Kidney capillary endothelial cell (primary cell): ENCODE data around the gene HMGXB3.
A peak's percentile ranks its signal among the peaks of the same experiment; 100 is the strongest.
"Not testable (repeated sequence)": the region's sequence is repeated elsewhere in the genome, so short reads cannot be mapped to it uniquely, and the experiment has no call there.

ENCODE experiments used
- DNase-seq: peaks from one replicate; pipeline ENCODE4 v3.0.0-alpha.2; 2018; ENCODE audit warnings: low spot score

HMGXB3 gene

DNA sequence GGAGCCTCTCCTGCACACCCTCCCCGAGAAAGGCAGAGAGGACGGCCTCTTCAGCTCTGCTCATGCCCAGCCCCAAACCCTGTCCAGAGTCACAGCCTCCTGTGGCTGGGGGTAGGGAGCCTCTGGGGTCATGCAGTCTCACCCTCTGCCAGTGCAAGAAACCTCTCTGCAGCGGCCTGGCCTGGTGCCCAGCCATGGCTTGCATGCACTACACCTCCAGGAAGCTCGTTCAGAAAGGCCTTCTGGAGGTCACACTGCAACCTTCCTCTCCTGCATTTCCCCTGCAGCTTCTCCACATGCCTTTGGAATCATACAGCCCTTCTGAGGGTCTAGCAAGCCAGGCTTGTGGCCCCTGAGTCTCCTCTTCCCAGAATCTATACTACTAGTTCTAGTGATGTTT lies 67.9 kb downstream of the HMGXB3 start:
- peak; percentile 46 for DNase-seq

GRCh38 chr5:150068961-150069645 lies 68.6 kb downstream of the HMGXB3 start:
- no peak for DNase-seq

DNA sequence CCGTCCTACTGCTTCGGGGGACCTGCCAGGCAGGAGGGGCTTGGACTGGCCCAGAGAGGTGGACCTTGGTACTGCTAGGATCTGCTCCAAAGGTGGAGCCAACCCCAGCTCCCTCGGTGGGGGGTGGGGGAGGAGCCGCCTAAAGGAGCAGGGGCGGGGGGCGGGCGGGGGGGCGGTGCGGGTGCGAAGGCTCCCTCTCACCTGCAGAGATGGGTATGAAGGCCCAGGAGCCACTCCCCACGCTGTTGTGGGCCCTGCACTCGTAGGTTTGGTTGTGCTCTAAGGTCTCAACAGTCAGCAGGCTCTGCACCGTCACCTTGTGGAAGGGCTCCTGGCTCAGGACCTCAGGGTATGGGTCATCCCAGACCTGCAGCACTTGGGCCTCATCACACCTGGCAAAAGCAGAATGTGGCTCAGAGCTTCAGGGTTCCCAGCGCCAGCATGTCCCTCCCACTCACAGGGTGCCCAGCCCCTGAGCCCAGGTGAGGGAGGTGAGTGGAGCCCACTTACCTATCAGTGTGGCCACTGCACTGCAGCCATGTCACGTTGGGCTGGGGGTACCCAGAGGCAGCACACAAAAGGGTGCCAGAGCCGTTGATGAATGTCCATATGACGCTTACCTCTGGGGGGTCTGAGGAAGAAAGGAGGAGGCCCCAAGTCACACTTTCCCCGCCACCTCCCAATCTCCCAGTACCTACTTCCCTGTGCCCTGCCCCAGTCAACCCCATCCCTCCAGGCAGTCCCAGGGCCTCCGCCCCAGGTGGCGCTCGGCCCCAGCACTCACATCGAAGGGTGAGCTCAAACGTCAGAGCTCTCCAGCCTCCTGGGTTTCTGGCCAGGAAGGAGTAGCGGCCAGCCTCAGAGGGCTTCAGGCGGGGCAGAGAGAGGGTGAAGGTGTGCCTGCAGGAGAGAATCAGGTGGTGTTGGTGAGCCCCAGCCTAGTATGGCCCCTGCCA lies 69.4 kb downstream of the HMGXB3 start:
- no peak for DNase-seq

DNA sequence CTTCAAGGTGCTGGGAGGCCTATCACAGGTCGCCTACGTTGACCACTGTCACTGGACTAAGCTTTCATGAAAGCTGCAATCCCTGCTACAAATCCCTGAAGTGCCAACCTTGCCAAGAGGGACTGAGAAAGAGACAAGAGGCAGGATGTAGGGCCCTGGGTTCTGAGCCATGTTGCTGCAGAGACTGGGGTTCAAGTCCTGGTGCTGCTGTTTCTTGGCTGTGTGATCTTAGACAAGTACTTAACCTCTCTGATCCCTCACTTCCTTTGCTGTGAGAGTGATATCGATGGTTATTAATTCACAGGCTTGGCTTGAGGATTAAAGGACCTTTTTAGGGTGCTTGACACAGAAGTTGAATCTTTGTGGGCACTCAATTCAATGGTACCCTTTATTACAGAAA lies 70.3 kb downstream of the HMGXB3 start:
- DNase-seq, result no peak

DNA sequence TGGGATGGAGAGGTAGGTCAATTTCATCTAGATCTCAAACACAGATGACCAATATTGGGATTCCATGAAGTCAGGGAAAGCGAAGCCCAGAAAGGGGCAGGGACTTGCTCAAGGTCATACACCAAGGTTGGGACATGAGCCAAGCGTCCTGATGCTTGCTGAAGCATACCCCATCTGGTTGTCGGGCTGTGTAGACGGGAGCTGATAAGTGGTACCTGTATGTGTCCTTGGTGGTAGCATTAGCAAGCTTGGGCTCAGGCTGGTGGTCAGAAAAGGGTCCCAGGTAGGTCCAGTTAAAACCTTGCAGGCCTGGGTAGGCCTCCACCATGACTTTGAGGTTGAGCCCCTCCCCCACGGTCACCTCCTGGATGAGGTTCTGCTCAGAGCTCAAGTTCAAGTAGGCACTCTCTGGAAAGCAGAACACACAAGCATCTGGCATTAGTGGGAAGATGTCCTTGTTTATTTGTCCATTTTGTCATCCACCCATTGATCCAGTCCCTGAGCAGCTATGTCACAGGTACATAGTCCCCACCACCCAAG lies 72.6 kb downstream of the HMGXB3 start:
- no peak for DNase-seq

DNA sequence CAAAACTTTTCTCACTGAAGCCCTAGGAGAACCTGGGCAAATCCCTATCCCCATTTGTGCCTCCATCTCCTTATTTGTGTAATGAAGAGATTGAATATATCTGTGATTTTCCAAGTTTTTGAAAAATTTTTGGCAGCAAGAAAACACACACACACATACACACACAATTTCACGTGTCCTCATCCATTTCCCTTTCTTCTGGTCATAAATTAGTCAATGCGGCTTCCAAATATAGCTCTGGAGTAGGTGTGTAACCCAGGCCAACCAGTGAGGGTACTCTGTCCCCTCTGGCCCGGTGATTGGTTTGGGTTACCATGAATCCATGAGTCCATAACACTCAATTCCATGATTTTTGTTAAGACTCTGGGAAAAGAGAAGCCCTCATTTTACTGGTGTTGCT lies 73.1 kb downstream of the HMGXB3 start:
- DNase-seq, result no peak

GRCh38 chr5:150075233-150075632 lies 74.7 kb downstream of the HMGXB3 start:
- no peak for DNase-seq

- no peak for DNase-seq
These were observed 75.3 kb downstream of the HMGXB3 start for GRCh38 chr5:150075806-150076205.

GRCh38 chr5:150077060-150077459 lies 76.5 kb downstream of the HMGXB3 start:
- no peak for DNase-seq

DNA sequence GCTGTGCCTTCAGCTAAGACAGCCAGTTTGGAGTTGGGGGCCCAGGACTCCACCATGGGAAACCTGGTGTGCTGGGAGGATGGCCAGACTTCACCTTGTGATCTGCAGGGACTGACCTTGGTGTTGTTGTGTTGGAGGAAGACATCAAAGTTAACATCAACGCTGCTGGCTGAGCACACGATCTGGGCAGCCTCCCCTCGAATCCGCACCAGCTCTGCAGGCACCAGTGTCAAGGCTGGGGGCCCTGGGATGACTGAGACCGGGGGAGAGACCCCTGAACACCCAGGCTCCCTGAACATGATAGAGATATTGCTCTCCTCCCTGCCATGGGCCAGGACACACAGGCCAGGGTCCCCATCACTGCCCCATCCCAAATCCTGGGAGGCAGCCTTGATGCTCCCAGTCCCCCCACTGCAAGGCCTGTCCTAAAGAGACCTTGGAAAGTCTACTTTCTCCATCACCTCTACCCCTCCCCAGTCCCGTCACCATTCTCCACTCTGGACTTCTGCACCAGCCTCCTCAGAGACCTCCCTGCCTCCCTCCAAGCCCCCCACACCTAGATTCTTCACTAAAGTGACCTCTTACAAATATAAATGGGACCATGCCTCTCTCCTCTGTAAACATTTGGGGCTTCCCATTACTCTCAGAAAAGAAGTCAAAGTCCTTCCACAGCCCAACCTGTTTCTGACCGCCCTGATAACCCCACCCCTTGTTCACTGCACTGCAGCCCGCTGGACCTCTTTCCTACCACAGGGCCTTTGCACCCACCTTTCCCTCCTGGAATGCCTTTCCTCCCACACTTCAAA lies 77.7 kb downstream of the HMGXB3 start:
- no peak for DNase-seq

- no peak for DNase-seq
These were observed 78.5 kb downstream of the HMGXB3 start for GRCh38 chr5:150078802-150079689.

- no peak for DNase-seq
These were observed 79.4 kb downstream of the HMGXB3 start for GRCh38 chr5:150079909-150080461.

DNA sequence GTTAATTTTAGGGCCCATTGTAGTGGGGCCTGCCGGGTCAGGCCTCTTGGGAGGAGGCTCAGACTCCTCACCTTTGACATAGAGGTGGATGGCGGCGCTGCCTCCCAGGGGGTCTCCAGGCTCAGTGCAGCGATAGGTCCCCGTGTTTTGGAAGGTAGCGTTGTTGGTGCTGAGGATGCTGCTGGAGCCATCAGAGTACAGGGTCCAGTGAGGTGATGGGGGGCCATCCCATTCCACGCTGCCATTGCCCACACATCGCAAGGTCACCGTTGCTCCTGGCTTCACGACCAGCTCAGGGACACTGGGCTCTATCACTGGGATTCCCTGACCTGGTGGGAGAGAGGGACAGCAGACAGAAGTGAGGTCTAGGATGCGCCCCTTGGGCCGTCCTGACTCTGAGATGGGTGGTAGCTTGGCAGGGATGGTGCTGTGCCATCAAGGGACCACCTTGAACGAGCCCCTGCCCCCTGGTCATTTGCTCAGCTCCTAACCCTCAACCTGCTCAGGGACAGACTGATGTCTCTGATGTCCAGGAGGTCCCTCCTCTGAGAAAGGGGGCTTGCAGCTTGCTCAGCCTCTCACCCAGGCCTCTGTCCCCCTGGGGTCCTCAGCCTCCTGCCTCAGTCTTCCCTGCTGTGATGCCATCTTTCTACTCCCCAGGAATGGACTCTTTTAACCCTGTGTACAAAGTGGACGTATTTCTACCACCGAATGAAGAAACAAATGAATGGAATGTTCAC lies 80.3 kb downstream of the HMGXB3 start:
- no peak for DNase-seq

DNA sequence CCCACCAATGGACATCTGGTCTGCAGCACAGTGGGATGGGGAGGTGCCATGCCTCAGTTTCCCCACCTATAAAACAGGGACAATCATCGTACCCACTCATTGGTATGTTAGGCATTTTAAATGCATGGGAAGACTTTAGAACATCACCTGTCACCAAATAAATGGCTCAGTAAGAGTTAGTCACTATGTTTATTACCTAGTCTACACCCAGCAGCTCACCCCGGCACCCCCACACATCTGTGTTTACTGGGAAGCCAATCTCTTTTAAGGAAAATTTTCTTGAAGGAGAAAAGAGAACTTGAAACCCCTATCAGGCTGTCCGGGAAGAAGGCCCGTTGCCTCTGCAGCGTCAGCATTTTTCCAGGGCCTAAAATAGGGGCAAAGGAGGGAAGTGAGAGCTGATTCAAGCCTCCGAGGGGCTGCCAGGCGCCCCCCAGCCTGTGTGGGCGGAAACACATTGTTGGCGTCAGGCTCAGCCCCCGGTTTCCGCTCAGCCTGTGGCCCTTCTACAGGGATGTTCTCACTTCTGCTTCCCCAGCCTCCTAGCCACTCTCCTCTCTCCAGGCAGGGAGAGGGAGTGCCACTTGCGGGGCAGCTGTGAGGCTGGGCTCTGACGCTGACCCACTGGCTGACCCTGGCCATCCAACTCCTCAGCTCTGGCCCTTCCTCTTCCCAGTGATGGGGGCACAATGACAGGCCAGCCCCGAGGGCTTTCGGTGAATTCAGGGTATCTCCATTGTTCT lies 81.2 kb downstream of the HMGXB3 start:
- peak; percentile 90 for DNase-seq

- no peak for DNase-seq
These were observed 81.8 kb downstream of the HMGXB3 start for GRCh38 chr5:150082374-150082773.

GRCh38 chr5:150082889-150083288 lies 82.3 kb downstream of the HMGXB3 start:
- DNase-seq, result peak; percentile 44

DNA sequence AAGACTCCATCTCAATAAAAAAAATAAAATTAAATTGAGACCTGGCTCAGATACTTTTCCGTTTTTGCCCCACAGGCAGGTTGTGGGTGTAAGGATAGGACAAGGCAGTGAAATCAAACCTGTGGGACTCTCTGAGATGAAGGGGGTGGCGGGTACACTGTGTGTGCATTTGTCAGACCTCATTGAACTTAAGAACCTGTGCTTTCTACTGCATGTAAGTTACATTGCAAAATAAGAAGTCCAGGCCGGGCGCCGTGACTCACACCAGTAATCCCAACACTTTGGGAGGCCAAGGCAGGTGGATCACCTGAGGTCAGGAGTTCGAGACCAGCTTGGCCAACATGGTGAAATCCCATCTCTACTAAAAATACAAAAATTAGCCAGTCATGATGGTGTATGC lies 84.2 kb downstream of the HMGXB3 start:
- not testable (repeated sequence) for DNase-seq

DNA sequence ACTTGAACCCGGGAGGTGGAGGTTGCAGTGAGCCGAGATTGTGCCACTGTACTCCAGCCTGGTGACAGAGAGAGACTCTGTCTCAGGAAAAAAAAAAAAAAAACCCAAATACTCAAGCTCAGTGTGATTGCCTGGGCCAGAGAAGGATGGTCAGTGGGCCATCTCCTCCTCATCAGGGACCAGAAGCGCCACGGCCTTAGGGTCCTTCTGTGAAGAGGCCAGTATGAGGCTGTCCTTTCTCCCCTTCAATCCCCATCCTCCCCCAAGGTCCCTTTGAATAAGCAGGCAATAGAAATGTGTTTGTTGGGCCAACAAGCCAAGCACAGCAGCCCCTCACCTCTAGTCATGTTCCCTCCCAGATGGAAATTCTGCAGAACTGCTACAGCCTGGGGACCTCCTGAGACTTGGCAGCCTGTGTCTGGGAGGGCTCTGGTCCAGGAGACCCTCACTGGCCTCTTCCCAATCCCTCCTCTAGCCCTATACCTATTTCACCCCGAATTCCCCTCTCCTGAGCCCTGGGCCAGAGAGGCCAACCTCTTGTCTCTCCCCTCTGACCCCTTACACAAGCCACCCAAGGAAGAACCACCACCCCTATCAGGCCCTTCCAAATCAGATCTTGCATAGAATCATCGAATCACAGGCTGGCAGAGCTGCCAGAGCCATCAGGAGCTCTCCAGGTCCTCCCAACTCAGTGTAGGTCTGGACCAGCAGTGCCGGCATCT lies 84.8 kb downstream of the HMGXB3 start:
- DNase-seq, result no peak
